Tibial nerve (tissue), 4 donors: Measurements from ENCODE around the gene LAMP2.

ENCODE experiments used
- CTCF ChIP-seq, 5 experiments: fragments of 200-600 bp in 3 of 5; fragments of 450-650 bp in 2 of 5; sonication (generic) in 3 of 5; IDR thresholded peaks; one replicate each; pipeline ENCODE4 v1.5.1; 2016 to 2019; ENCODE audit warnings: antibody characterized with exemption in 5 of 5, mild to moderate bottlenecking in 3 of 5, moderate library complexity in 2 of 5
- EP300 ChIP-seq, 2 donors: sonication (generic); formaldehyde crosslinking; IDR thresholded peaks; one replicate each; pipeline ENCODE4 v1.6.1; 2017; ENCODE audit warnings: antibody characterized with exemption in 2 of 2, mild to moderate bottlenecking in 1 of 2
- POLR2A ChIP-seq, 2 donors: fragments of 450-650 bp; IDR thresholded peaks; one replicate each; pipeline ENCODE4 v1.6.1; 2017; ENCODE audit warnings: antibody characterized with exemption in 2 of 2, mild to moderate bottlenecking in 2 of 2, moderate library complexity in 2 of 2

GRCh38 chrX:120379937-120380681 is 89.0 kb downstream of the LAMP2 start:
- TF ChIP-seq POLR2A (IDR thresholded peaks at IDR 0.05) (no peak), EP300 (IDR thresholded peaks at IDR 0.05) (no peak), CTCF (IDR thresholded peaks at IDR 0.05) (no peak)
